ENCODE data around the gene MYH14.
"Not testable (repeated sequence)": the region's sequence is repeated elsewhere in the genome, so short reads cannot be mapped to it uniquely, and the experiment has no call there.

The MYH14 gene

GRCh38 chr19:50196322-50196932, 7.0 kb upstream of the MYH14 start:
- no peak for DNase-seq

GRCh38 chr19:50197348-50197747, 6.1 kb upstream of the MYH14 start:
- no peak for DNase-seq

DNA sequence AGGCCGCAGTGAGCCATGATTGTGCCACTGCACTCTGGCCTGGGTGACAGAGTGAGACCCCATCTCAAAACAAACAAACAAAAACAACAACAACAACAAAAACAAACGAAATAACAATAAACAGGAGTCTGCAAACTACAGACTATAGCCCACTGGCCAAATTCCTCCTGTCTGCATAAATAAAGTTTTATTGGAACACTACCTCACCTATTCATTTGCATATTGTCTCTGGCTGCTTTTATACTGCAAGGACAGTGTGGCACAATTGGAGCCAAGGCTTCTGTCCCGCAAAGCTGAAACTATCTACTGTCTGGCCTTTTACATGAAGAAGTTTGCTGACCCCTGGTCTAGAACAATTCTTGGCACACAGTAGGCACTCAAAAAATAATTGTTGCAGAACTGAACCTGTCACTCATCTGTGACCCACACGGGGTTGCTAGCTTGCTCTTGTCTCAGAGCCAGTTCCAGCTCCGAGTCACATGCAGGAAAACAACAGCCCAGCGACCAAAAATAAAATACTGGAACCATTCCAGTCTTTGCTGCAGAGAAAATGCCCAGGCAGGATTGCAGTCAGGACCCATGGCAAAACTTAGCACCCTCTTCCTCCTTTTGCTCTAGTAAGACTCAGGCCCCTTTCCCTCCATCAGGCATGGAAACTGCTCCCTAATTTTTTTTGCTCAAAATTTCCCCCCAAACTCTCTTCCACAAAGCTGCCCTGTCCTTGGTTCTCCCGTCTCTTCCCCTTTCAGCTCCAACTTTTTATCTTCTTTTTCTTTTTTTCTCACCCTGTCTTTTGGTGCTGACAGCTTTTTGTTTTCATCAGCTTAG, 4.8 kb upstream of the MYH14 start:
- no peak for DNase-seq

DNA sequence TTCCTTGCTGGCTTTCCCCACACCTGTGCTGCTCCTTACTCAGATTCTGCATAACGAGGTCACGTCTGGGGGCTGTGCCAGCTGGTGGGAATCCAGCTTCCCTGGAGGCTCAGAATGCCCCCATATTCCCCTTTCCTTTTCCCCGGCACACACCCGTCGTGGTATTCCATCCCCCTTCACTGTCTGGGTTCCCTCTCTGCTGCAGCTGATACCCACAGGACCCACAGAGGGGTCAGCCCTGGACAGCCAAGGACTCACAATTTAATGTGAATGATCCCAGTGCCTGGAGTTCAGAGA, 4.2 kb upstream of the MYH14 start:
- DNase-seq: no peak

- no peak for DNase-seq
These were observed 1.0 kb upstream of the MYH14 start for GRCh38 chr19:50202386-50202785.

DNA sequence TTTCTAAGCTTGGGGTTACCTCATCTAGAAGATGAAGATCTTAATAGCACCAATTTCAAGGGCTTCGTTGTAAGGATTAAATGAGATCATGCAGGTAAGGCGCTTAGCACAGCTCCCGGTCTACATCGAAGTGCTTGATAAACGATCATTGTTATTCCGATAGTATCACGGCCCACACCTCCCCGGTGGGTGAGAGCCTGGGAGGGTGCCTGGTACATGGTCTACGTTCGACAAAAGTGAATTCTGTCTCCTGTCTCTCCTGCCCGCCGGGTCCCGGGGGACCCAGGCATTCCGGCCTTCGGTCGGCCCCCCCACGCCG, 501 bp upstream of the MYH14 start:
- DNase-seq: no peak

GRCh38 chr19:50204081-50204428, 633 bp downstream of the MYH14 start:
- no peak for DNase-seq

GRCh38 chr19:50204811-50205675, 1.6 kb downstream of the MYH14 start:
- DNase-seq: no peak

GRCh38 chr19:50205681-50206138, 2.3 kb downstream of the MYH14 start:
- no peak for DNase-seq

GRCh38 chr19:50206191-50206590, 2.8 kb downstream of the MYH14 start:
- no peak for DNase-seq

- DNase-seq: no peak
These were observed 4.3 kb downstream of the MYH14 start for GRCh38 chr19:50207730-50208129.

- no peak for DNase-seq
These were observed 5.7 kb downstream of the MYH14 start for GRCh38 chr19:50209131-50209530.

GRCh38 chr19:50210425-50210824, 7.0 kb downstream of the MYH14 start:
- DNase-seq: no peak

GRCh38 chr19:50213925-50214324, 10.5 kb downstream of the MYH14 start:
- DNase-seq: no peak

- DNase-seq: no peak
These were observed 11.5 kb downstream of the MYH14 start for GRCh38 chr19:50214699-50215543.

DNA sequence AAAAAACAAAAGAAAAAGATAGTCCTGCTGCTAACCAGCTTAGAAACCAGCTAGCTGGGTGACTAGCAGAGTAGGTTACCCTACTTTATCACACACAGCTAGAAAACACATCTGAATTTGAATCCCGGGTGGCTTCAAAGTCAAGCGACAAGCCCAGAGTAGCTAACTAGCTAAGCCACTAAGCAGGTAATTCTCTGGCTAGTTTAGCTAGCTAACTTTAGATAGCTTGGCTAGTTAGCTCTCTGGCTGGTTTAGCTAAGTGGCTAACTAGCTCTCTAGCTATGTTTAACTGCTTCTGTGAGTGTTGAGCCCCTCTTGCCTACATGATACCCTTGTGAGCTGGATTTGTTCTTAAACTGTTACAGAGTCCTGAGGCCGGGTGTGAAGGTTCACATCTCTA, 12.4 kb downstream of the MYH14 start:
- no peak for DNase-seq

DNA sequence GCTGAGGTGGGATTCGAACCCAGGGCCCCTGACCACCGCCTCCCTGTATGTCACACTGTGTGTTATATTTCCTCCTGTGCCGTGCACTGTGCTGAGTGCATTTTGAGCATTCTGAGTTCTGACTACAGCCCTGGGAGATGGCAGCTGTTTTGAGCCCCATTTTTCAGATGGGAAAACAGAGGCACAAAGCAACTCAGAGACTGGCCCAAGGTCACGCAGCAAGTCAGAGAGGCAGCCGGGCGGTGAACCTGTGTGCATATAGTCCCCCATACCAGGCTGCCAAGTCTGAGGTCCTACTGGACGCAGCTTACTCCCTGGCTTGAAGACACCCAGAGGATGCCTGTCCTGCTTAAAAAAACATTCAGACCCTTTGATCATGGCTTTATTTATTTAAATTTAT, 17.7 kb downstream of the MYH14 start:
- DNase-seq: no peak

GRCh38 chr19:50222691-50223438, 19.4 kb downstream of the MYH14 start:
- no peak for DNase-seq

- no peak for DNase-seq
These were observed 20.0 kb downstream of the MYH14 start for GRCh38 chr19:50223439-50223716.

GRCh38 chr19:50224986-50225747, 21.7 kb downstream of the MYH14 start:
- DNase-seq: no peak

- DNase-seq: no peak
These were observed 23.1 kb downstream of the MYH14 start for GRCh38 chr19:50226536-50226935.

DNA sequence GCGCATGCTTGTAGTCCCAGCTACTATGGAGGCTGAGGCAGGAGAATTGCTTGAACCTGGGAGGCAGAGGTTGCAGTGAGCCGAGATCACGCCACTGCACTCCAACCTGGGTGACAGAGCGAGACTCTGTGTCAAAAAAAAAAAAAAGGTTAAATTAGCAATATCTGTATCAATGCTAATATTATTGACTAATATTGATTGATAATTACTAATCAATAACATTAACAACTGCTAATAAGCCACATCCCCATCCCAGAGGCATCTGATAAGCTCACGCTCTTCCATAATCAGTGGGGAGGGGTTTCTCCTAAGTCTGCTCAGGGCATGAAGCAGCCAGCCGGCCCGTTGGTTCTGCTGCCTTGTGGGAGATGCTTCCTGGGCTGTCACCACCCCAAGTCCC, 24.7 kb downstream of the MYH14 start:
- not testable (repeated sequence) for DNase-seq

Data from suppressor macrophage treated with lipopolysaccharide for 4 hours (primary cell).